ENCODE data around the gene MEG3. TPM values are rescaled to one million over a fixed set of nuclear protein-coding genes. Genes with fewer than 3 reads are reported as not detected.
"Not testable (repeated sequence)": the region's sequence is repeated elsewhere in the genome, so short reads cannot be mapped to it uniquely, and the experiment has no call there.

Gene MEG3
- total RNA-seq, 2 experiments from 2014 or later, result not detected

DNA sequence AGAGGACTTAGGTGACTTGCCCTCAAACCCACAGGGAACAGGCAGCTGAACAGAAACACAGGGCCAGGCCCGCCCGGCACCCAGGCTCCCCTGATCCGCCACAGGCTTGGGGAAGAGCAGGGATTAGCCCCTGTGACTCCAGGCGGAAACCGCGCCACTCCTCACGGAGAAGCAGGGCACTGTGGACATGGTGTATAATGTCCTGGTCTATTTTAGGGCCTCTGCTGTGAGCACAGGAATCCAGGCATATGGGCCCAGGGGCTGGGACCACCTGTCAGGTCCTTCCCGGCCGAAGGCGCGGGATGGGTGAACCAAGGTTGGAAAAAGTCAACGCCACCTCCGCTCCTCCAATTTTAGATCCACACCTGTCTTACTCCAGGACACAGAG, 34.6 kb upstream of the MEG3 start:
- Mint-ChIP-seq H3K4me1 (ENCODE audit: low read depth) (no peaks in the 10 kb centered on the region), H3K36me3 (ENCODE audit: low read depth) (no peaks in the 10 kb centered on the region), H3K27me3 (ENCODE audit: low read depth) (peaks cover 3% of the 10 kb centered on the region), H3K9me3 (ENCODE audit: insufficient read depth) (no peaks in the 10 kb centered on the region), H3K4me3 (no peak overlapping the region), H3K27ac (no peak overlapping the region)
- ChIA-PET CTCF (interaction anchor here (0.5 kb wide), 1 partner anchor 128 kb away, joined by 3 read pairs; no protein-coding TSS in a partner anchor), POLR2A (no interaction called here)
- DNase-seq, result no peak
- ATAC-seq, result no peak

DNA sequence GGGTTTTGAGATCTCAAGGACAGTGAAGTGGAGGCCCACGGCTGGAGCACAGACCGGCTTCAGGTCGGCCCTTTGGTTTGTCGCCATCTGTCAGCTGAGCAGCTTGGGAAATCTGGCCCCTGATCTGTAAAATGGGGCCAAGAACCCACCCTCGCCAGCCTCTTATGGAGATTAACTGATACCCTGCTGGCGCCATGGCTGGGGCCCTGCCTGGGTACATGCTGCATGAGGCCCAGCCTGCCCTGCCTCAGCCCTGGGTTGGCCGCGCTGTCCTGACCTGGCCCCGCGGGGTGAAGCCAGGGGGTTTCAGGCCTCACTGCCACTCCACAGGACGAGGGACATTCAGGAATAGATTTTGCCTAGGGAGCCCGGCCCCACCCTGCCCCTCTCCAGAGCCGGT, 33.9 kb upstream of the MEG3 start:
- H3K36me3 Mint-ChIP-seq (ENCODE audit: low read depth), result no peaks in the 10 kb centered on the region
- DNase-seq, result no peak
- H3K9me3 Mint-ChIP-seq (ENCODE audit: insufficient read depth), result no peaks in the 10 kb centered on the region
- no peak overlapping the region for H3K4me3 Mint-ChIP-seq
- ATAC-seq, result no peak
- peaks cover 3% of the 10 kb centered on the region for H3K27me3 Mint-ChIP-seq (ENCODE audit: low read depth)
- H3K27ac Mint-ChIP-seq, result no peak overlapping the region
- no peaks in the 10 kb centered on the region for H3K4me1 Mint-ChIP-seq (ENCODE audit: low read depth)
- ChIA-PET POLR2A (no interaction called here), CTCF (interaction anchor here (0.5 kb wide), 1 partner anchor 129 kb away, joined by 3 read pairs; no protein-coding TSS in a partner anchor)

DNA sequence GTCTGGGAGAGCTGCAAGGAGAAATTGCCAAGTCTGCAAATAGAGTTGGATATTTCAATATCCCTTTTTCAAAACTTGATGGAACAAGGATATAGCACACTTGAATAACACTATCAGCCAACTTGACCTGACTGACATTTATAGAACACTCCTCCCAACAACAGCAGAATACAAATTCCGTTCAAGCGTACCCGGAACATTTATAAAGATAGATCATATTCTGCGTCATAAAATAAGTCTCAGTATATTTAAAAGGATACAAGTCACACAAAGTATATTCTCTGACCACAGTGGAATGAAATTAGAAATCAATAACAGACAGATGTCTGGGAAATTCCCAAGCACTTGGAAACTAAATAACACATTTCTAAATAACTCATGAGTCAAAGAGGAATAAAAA, 29.0 kb upstream of the MEG3 start:
- Mint-ChIP-seq H3K36me3 (ENCODE audit: low read depth) (no peaks in the 10 kb centered on the region), H3K4me1 (ENCODE audit: low read depth) (no peaks in the 10 kb centered on the region), H3K4me3 (no peak overlapping the region), H3K9me3 (ENCODE audit: insufficient read depth) (no peaks in the 10 kb centered on the region), H3K27ac (no peak overlapping the region), H3K27me3 (ENCODE audit: low read depth) (peaks cover 13% of the 10 kb centered on the region)
- no peak for ATAC-seq
- ChIA-PET POLR2A (no interaction called here), CTCF (no interaction called here)
- DNase-seq, result no peak

DNA sequence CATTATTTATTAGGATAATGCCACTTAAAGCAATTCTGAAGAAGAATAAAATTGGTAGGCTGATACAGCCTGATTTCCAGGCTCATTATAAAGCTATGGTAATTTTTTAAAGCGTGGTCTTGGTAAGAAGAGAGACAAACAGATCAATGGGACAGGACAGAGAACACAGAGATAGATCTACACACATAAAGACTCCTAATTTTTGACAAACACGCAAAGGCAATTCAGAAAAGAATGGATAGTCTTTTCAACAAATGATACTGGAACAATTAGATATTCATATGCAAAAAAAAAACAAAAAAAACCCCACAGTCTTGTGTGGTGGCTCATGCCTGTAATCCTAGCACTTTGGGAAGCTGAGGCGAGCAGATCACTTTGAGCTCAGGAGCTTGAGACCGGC, 25.9 kb upstream of the MEG3 start:
- no peak overlapping the region for H3K27ac Mint-ChIP-seq
- no peak overlapping the region for H3K4me3 Mint-ChIP-seq
- H3K36me3 Mint-ChIP-seq (ENCODE audit: low read depth), result no peaks in the 10 kb centered on the region
- peaks cover 10% of the 10 kb centered on the region for H3K27me3 Mint-ChIP-seq (ENCODE audit: low read depth)
- DNase-seq (no peak), ATAC-seq (no peak)
- H3K4me1 Mint-ChIP-seq (ENCODE audit: low read depth), result no peaks in the 10 kb centered on the region
- ChIA-PET CTCF (no interaction called here), POLR2A (no interaction called here)
- no peaks in the 10 kb centered on the region for H3K9me3 Mint-ChIP-seq (ENCODE audit: insufficient read depth)

DNA sequence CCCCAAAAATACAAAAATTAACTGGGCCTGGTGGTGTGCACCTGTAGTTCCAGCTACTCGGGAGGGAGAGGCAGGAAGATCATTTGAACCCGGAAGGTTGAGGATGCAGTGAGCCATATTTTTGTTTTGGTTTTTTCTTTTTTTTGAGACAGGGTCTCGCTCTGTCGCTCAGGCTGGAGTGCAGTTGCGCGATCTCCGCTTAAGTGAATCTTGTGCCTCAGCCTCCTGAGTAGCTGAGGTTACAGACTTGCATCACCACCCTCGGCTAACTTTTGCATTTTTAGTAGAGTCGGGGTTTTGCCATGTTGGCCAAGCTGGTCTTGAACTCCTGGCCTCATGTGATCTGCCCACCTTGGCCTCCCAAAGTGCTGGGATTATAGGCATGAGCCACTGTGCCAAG, 24.5 kb upstream of the MEG3 start:
- H3K36me3 Mint-ChIP-seq (ENCODE audit: low read depth); ATAC-seq; H3K27ac Mint-ChIP-seq; H3K4me1 Mint-ChIP-seq (ENCODE audit: low read depth); CTCF ChIA-PET; H3K4me3 Mint-ChIP-seq; H3K9me3 Mint-ChIP-seq (ENCODE audit: insufficient read depth); H3K27me3 Mint-ChIP-seq (ENCODE audit: low read depth); DNase-seq: not testable (repeated sequence)
- POLR2A ChIA-PET, result interaction anchor here (0.5 kb wide), 1 partner anchor 1043 kb away, joined by 3 read pairs; no protein-coding TSS in a partner anchor

GRCh38 chr14:100802179-100802578, 23.7 kb upstream of the MEG3 start:
- ATAC-seq (no peak), DNase-seq (no peak)
- no peaks in the 10 kb centered on the region for H3K36me3 Mint-ChIP-seq (ENCODE audit: low read depth)
- POLR2A ChIA-PET, result no interaction called here
- H3K9me3 Mint-ChIP-seq (ENCODE audit: insufficient read depth), result no peaks in the 10 kb centered on the region
- no peaks in the 10 kb centered on the region for H3K4me1 Mint-ChIP-seq (ENCODE audit: low read depth)
- H3K27me3 Mint-ChIP-seq (ENCODE audit: low read depth), result peaks cover 10% of the 10 kb centered on the region
- CTCF ChIA-PET, result no interaction called here
- H3K4me3 Mint-ChIP-seq, result no peak overlapping the region
- no peak overlapping the region for H3K27ac Mint-ChIP-seq

- no peaks in the 10 kb centered on the region for H3K9me3 Mint-ChIP-seq (ENCODE audit: insufficient read depth)
- peaks cover 10% of the 10 kb centered on the region for H3K27me3 Mint-ChIP-seq (ENCODE audit: low read depth)
- no peak for DNase-seq
- H3K4me1 Mint-ChIP-seq (ENCODE audit: low read depth), result no peaks in the 10 kb centered on the region
- H3K36me3 Mint-ChIP-seq (ENCODE audit: low read depth), result no peaks in the 10 kb centered on the region
- ATAC-seq, result no peak
- H3K27ac Mint-ChIP-seq, result no peak overlapping the region
- POLR2A ChIA-PET, result no interaction called here
- CTCF ChIA-PET, result no interaction called here
- H3K4me3 Mint-ChIP-seq, result no peak overlapping the region
Measured at GRCh38 chr14:100802766-100803165, 23.2 kb upstream of the MEG3 start.

- H3K36me3 Mint-ChIP-seq (ENCODE audit: low read depth), result no peaks in the 10 kb centered on the region
- peaks cover 10% of the 10 kb centered on the region for H3K27me3 Mint-ChIP-seq (ENCODE audit: low read depth)
- no peaks in the 10 kb centered on the region for H3K9me3 Mint-ChIP-seq (ENCODE audit: insufficient read depth)
- no peak for ATAC-seq
- H3K4me3 Mint-ChIP-seq, result no peak overlapping the region
- POLR2A ChIA-PET, result no interaction called here
- CTCF ChIA-PET, result no interaction called here
- H3K4me1 Mint-ChIP-seq (ENCODE audit: low read depth), result no peaks in the 10 kb centered on the region
- no peak for DNase-seq
- H3K27ac Mint-ChIP-seq, result no peak overlapping the region
Measured at GRCh38 chr14:100803226-100803625, 22.7 kb upstream of the MEG3 start.

- H3K27ac Mint-ChIP-seq, result no peak overlapping the region
- no peaks in the 10 kb centered on the region for H3K9me3 Mint-ChIP-seq (ENCODE audit: insufficient read depth)
- no peaks in the 10 kb centered on the region for H3K36me3 Mint-ChIP-seq (ENCODE audit: low read depth)
- ChIA-PET CTCF (no interaction called here), POLR2A (no interaction called here)
- ATAC-seq (no peak), DNase-seq (no peak)
- peaks cover 11% of the 10 kb centered on the region for H3K27me3 Mint-ChIP-seq (ENCODE audit: low read depth)
- no peak overlapping the region for H3K4me3 Mint-ChIP-seq
- H3K4me1 Mint-ChIP-seq (ENCODE audit: low read depth), result no peaks in the 10 kb centered on the region
Measured at GRCh38 chr14:100803676-100804075, 22.2 kb upstream of the MEG3 start.

DNA sequence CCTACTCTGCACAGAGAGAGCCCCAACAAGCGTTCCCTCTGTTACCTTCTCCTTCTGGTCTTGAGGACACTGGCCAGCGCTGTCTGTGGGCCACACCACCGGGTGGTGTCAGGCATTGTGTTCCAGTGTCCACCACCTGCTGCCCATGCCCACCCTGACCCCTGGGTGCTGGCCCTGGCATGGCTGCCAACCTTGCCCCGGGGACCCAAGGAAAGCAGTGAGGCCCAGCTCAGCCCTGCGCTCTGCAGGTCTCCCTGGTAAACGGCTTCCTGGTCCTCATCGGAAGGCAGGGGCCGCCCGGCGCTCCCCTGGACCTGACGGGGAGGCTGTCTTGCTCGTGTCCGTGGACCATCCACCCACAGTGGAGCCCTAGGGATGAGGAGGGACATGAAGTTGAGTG, 21.8 kb upstream of the MEG3 start:
- H3K4me3 Mint-ChIP-seq, result no peak overlapping the region
- no peaks in the 10 kb centered on the region for H3K36me3 Mint-ChIP-seq (ENCODE audit: low read depth)
- no peak for ATAC-seq
- H3K4me1 Mint-ChIP-seq (ENCODE audit: low read depth), result no peaks in the 10 kb centered on the region
- H3K27ac Mint-ChIP-seq, result no peak overlapping the region
- peaks cover 2% of the 10 kb centered on the region for H3K9me3 Mint-ChIP-seq (ENCODE audit: insufficient read depth)
- ChIA-PET POLR2A (no interaction called here), CTCF (no interaction called here)
- no peak for DNase-seq
- peaks cover 11% of the 10 kb centered on the region for H3K27me3 Mint-ChIP-seq (ENCODE audit: low read depth)

DNA sequence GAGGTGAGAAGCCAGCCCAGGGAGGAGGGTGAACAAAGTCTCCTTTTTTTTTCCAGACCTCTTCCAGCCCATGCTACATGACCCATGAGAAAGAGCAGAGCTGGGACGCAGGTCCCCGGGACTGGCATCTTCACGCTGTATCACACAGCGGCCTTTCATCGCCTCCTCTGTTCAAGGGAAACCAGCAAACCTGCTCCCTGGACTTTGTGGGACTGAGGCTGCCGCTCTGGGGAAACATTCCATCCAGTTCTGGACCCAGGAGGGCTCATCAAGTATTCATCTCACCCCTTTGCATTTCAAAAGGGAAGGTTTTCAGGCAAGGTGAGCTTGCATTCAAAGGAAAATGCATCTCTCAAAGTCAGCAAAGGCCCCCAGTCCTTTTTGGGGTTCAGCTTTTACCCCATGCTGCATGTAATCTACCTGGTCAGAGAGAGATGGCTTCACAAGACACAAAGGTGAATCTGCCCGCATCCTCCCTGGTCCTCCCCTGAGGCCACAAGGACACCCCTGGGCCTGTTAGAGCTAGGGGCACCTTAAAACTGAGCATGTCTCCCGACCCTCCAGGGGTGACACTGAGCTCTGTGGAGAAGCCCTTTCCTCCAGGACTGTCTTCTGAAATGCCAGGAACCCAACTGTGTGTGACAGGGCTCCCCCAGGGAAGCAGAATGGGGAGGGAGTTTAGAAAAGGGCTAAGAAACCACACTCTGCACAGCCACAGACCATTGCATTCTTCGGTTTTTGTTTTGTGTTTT, 21.2 kb upstream of the MEG3 start:
- peaks cover 7% of the 10 kb centered on the region for H3K9me3 Mint-ChIP-seq (ENCODE audit: insufficient read depth)
- no peak overlapping the region for H3K27ac Mint-ChIP-seq
- no peaks in the 10 kb centered on the region for H3K36me3 Mint-ChIP-seq (ENCODE audit: low read depth)
- no peak for ATAC-seq
- peaks cover 6% of the 10 kb centered on the region for H3K27me3 Mint-ChIP-seq (ENCODE audit: low read depth)
- no peaks in the 10 kb centered on the region for H3K4me1 Mint-ChIP-seq (ENCODE audit: low read depth)
- DNase-seq, result no peak
- ChIA-PET POLR2A (no interaction called here), CTCF (no interaction called here)
- H3K4me3 Mint-ChIP-seq, result no peak overlapping the region

DNA sequence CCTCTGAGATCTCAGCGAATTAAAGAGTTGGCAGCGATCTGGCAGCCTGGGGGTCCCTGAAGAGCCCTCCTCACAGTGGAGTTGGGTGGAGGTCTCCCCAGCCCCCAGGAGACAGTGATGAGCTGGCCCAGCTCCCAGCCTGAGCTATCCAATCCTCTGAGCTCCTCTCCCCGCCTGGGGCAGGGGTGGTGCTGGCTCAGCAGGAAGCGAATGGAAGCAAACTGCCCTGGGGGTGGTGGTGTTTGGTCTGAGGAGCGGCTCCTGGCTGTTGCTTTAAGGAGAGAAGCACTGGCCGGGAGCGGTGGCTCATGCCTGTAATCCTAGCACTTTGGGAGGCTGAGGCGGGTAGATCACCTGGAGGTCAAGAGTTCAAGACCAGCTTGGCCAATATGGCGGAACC, 19.5 kb upstream of the MEG3 start:
- DNase-seq (no peak), ATAC-seq (no peak)
- ChIA-PET CTCF (no interaction called here), POLR2A (no interaction called here)
- no peak overlapping the region for H3K27ac Mint-ChIP-seq
- H3K9me3 Mint-ChIP-seq (ENCODE audit: insufficient read depth), result peaks cover 10% of the 10 kb centered on the region
- H3K36me3 Mint-ChIP-seq (ENCODE audit: low read depth), result peaks cover 2% of the 10 kb centered on the region
- H3K4me3 Mint-ChIP-seq, result no peak overlapping the region
- H3K4me1 Mint-ChIP-seq (ENCODE audit: low read depth), result no peaks in the 10 kb centered on the region
- H3K27me3 Mint-ChIP-seq (ENCODE audit: low read depth), result peaks cover 2% of the 10 kb centered on the region

GRCh38 chr14:100807496-100807895, 18.4 kb upstream of the MEG3 start:
- Mint-ChIP-seq H3K4me3 (no peak overlapping the region), H3K9me3 (ENCODE audit: insufficient read depth) (peaks cover 10% of the 10 kb centered on the region), H3K27me3 (ENCODE audit: low read depth) (peaks cover 2% of the 10 kb centered on the region), H3K4me1 (ENCODE audit: low read depth) (no peaks in the 10 kb centered on the region), H3K36me3 (ENCODE audit: low read depth) (peaks cover 2% of the 10 kb centered on the region), H3K27ac (no peak overlapping the region)
- CTCF ChIA-PET, result no interaction called here
- DNase-seq (no peak), ATAC-seq (no peak)
- POLR2A ChIA-PET, result no interaction called here

Measured in activated CD8-positive, alpha-beta T cell treated with anti-CD3 and anti-CD28 coated beads, Interleukin-2, amount 10 ng/mL, durations not matched to agents 7 days and 5 days (primary cell).